ENCODE measurements around the gene CYTH2.

DNA sequence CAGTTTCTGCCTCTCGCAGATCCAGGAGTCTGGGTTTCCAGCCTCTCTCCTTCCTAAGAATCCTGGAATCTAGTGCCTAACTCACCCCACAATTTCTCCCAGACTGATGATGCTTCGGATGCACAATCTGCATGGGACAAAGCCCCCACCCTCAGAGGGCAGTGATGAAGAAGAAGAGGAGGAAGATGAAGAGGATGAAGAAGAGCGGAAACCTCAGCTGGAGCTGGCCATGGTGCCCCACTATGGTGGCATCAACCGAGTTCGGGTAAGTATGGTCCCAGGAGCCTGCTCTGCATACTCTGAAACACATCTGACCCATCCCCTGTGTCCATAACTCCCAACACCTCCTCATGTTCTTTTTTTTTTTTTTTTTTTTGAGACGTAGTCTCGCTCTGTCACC is 22.6 kb upstream of the CYTH2 start:
- TF ChIP-seq, protein P1, sequence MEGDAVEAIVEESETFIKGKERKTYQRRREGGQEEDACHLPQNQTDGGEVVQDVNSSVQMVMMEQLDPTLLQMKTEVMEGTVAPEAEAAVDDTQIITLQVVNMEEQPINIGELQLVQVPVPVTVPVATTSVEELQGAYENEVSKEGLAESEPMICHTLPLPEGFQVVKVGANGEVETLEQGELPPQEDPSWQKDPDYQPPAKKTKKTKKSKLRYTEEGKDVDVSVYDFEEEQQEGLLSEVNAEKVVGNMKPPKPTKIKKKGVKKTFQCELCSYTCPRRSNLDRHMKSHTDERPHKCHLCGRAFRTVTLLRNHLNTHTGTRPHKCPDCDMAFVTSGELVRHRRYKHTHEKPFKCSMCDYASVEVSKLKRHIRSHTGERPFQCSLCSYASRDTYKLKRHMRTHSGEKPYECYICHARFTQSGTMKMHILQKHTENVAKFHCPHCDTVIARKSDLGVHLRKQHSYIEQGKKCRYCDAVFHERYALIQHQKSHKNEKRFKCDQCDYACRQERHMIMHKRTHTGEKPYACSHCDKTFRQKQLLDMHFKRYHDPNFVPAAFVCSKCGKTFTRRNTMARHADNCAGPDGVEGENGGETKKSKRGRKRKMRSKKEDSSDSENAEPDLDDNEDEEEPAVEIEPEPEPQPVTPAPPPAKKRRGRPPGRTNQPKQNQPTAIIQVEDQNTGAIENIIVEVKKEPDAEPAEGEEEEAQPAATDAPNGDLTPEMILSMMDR (IDR thresholded peaks at IDR 0.05; ENCODE audit: insufficient read depth, low read length, poor library complexity, severe bottlenecking), result peak; percentile 5
- TF ChIP-seq EZH2phosphoT487 (conservative IDR thresholded peaks at IDR 0.05; ENCODE audit: low read length), result no peak
